ENCODE data around the gene PIWIL1. TPM values are rescaled to one million over a fixed set of nuclear protein-coding genes. Genes with fewer than 3 reads are reported as not detected.

PIWIL1 gene
- total RNA-seq, 1 experiment from 2014 or later, result not detected

- peaks cover 24% of the 10 kb centered on the region for H3K27me3 Mint-ChIP-seq (ENCODE audit: insufficient read depth, unreplicated experiment)
- peaks cover 5% of the 10 kb centered on the region for H3K36me3 Mint-ChIP-seq (ENCODE audit: insufficient read depth, unreplicated experiment)
- H3K27ac Mint-ChIP-seq (ENCODE audit: low read depth, unreplicated experiment), result no peak overlapping the region
- H3K4me1 Mint-ChIP-seq (ENCODE audit: insufficient read depth, unreplicated experiment), result no peaks in the 10 kb centered on the region
- no TSS peak for BruUV-seq (replicated peaks)
- intact Hi-C loops (cut with micrococcal nuclease), result no loop called here
- DNase-seq (ENCODE audit: unreplicated experiment), result no peak
- peaks cover 10% of the 10 kb centered on the region for H3K9me3 Mint-ChIP-seq (ENCODE audit: unreplicated experiment)
- no peak for TF ChIP-seq CTCF (IDR thresholded peaks at IDR 0.05; ENCODE audit: unreplicated experiment)
- no peak overlapping the region for H3K4me3 Mint-ChIP-seq (ENCODE audit: unreplicated experiment)
- POLR2A ChIA-PET, result interaction anchor here (0.6 kb wide), 1 partner anchor 299 kb away, joined by 3 read pairs; no protein-coding TSS in a partner anchor
- CTCF ChIA-PET, result interaction anchor here (0.6 to 1.2 kb wide), 6 partner anchors 17 to 432 kb away, joined by 3 to 5 read pairs (median 3); no protein-coding TSS in a partner anchor
Observed at GRCh38 chr12:130316251-130316650, 21.4 kb upstream of the PIWIL1 start.

GRCh38 chr12:130320536-130320935 is 17.2 kb upstream of the PIWIL1 start:
- peaks cover 49% of the 10 kb centered on the region for H3K27me3 Mint-ChIP-seq (ENCODE audit: insufficient read depth, unreplicated experiment)
- ChIA-PET POLR2A (no interaction called here), CTCF (no interaction called here)
- H3K27ac Mint-ChIP-seq (ENCODE audit: low read depth, unreplicated experiment), result no peak overlapping the region
- H3K4me1 Mint-ChIP-seq (ENCODE audit: insufficient read depth, unreplicated experiment), result no peaks in the 10 kb centered on the region
- peaks cover 5% of the 10 kb centered on the region for H3K36me3 Mint-ChIP-seq (ENCODE audit: insufficient read depth, unreplicated experiment)
- intact Hi-C loops (cut with micrococcal nuclease), result no loop called here
- H3K4me3 Mint-ChIP-seq (ENCODE audit: unreplicated experiment), result no peak overlapping the region
- BruUV-seq (replicated peaks), result no TSS peak
- DNase-seq (ENCODE audit: unreplicated experiment), result no peak
- TF ChIP-seq CTCF (IDR thresholded peaks at IDR 0.05; ENCODE audit: unreplicated experiment), result no peak
- no peaks in the 10 kb centered on the region for H3K9me3 Mint-ChIP-seq (ENCODE audit: unreplicated experiment)

GRCh38 chr12:130322263-130322662 is 15.4 kb upstream of the PIWIL1 start:
- H3K9me3 Mint-ChIP-seq (ENCODE audit: unreplicated experiment), result no peaks in the 10 kb centered on the region
- H3K4me1 Mint-ChIP-seq (ENCODE audit: insufficient read depth, unreplicated experiment), result no peaks in the 10 kb centered on the region
- peaks cover 61% of the 10 kb centered on the region for H3K27me3 Mint-ChIP-seq (ENCODE audit: insufficient read depth, unreplicated experiment)
- no peak overlapping the region for H3K27ac Mint-ChIP-seq (ENCODE audit: low read depth, unreplicated experiment)
- ChIA-PET POLR2A (no interaction called here), CTCF (interaction anchor here (0.9 to 1.5 kb wide), 4 partner anchors 11 to 472 kb away, joined by 3 to 6 read pairs (median 3); no protein-coding TSS in a partner anchor)
- intact Hi-C loops (cut with micrococcal nuclease), result no loop called here
- peaks cover 5% of the 10 kb centered on the region for H3K36me3 Mint-ChIP-seq (ENCODE audit: insufficient read depth, unreplicated experiment)
- no peak for TF ChIP-seq CTCF (IDR thresholded peaks at IDR 0.05; ENCODE audit: unreplicated experiment)
- DNase-seq (ENCODE audit: unreplicated experiment), result no peak
- no TSS peak for BruUV-seq (replicated peaks)
- H3K4me3 Mint-ChIP-seq (ENCODE audit: unreplicated experiment), result no peak overlapping the region

- no TSS peak for BruUV-seq (replicated peaks)
- ChIA-PET POLR2A (interaction anchor here (1.0 to 1.1 kb wide), 2 partner anchors 17 to 393 kb away, joined by 3 to 4 read pairs; no protein-coding TSS in a partner anchor), CTCF (interaction anchor here (1.0 to 1.8 kb wide), 3 partner anchors 116 to 317 kb away, joined by 3 to 5 read pairs (median 5); no protein-coding TSS in a partner anchor)
- Mint-ChIP-seq H3K9me3 (ENCODE audit: unreplicated experiment) (no peaks in the 10 kb centered on the region), H3K27ac (ENCODE audit: low read depth, unreplicated experiment) (no peak overlapping the region), H3K4me1 (ENCODE audit: insufficient read depth, unreplicated experiment) (peaks cover 10% of the 10 kb centered on the region), H3K4me3 (ENCODE audit: unreplicated experiment) (no peak overlapping the region), H3K27me3 (ENCODE audit: insufficient read depth, unreplicated experiment) (peaks cover 50% of the 10 kb centered on the region), H3K36me3 (ENCODE audit: insufficient read depth, unreplicated experiment) (no peaks in the 10 kb centered on the region)
- no peak for DNase-seq (ENCODE audit: unreplicated experiment)
- intact Hi-C loops (cut with micrococcal nuclease), result loop anchor here (10.0 kb wide), 1 partner anchor 166 kb away; the partner anchor contains the start of gene FZD10
- no peak for TF ChIP-seq CTCF (IDR thresholded peaks at IDR 0.05; ENCODE audit: unreplicated experiment)
Observed at GRCh38 chr12:130330685-130331084, 7.0 kb upstream of the PIWIL1 start.

Measured in MCF 10A (cell line).